ENCODE measurements around the gene TNK2. TPM values are rescaled to one million over a fixed set of nuclear protein-coding genes. Genes with fewer than 3 reads are reported as not detected.

Gene TNK2
- total RNA-seq, 1 experiment from 2014 or later = 55.1 TPM

GRCh38 chr3:195867631-195868335 lies 40.6 kb downstream of the TNK2 start:
- peaks cover 0 to 9% of the 10 kb centered on the region in 2 experiments; a peak in 1 of 4 replicates for H3K36me3 ChIP-seq (ENCODE audit: control insufficient read depth in 1 of 2, insufficient read depth in 2 of 2, low read length in 2 of 2)
- ATAC-seq (no peak), DNase-seq (ENCODE audit: low read depth, low spot score) (no peak)
- H3K4me1 ChIP-seq (ENCODE audit: control insufficient read depth in 1 of 2, insufficient read depth in 2 of 2, low read length in 2 of 2) = peaks cover 4 to 33% of the 10 kb centered on the region in 2 experiments
- ChIA-PET RAD21 (ENCODE audit: low non-redundant PET in 1 of 2, low total read pairs in 2 of 2, uncharacterized antibody in 2 of 2, unreplicated experiment in 2 of 2) (no interaction called here), CTCF (no interaction called here), POLR2A (no interaction called here)
- H3K4me3 ChIP-seq (replicated peaks in 1 of 2; ENCODE audit: low read depth in 1 of 2, low read length in 2 of 2) = no peak overlapping the region
- H3K9me2 ChIP-seq (ENCODE audit: insufficient read depth) = no peaks in the 10 kb centered on the region
- no peak overlapping the region for H3K27ac ChIP-seq (ENCODE audit: low read depth, low read length)
- H4K20me1 ChIP-seq (ENCODE audit: insufficient read depth) = no peaks in the 10 kb centered on the region
- BruUV-seq (replicated peaks) = no TSS peak
- H3K9me3 ChIP-seq (ENCODE audit: control insufficient read depth in 1 of 2, insufficient read depth in 1 of 2, low read depth in 1 of 2, low read length in 2 of 2) = no peaks in the 10 kb centered on the region
- no peak overlapping the region for H3K9ac ChIP-seq (ENCODE audit: low read length)
- H3K27me3 ChIP-seq (ENCODE audit: insufficient read depth, low read length) = no peaks in the 10 kb centered on the region
- no peak overlapping the region for H3K4me2 ChIP-seq (ENCODE audit: low read length)
- H2AFZ ChIP-seq (ENCODE audit: low read depth, low read length, poor library complexity, severe bottlenecking) = no peak overlapping the region
- TF ChIP-seq JUND (IDR thresholded peaks at IDR 0.05) (no peak), ELF1 (IDR thresholded peaks at IDR 0.05; ENCODE audit: borderline replicate concordance, low read depth) (no peak), MAX (IDR thresholded peaks at IDR 0.05) (no peak), POLR2AphosphoS5 (IDR thresholded peaks at IDR 0.05; ENCODE audit: low read depth, low read length) (no peak), EGR1 (IDR thresholded peaks at IDR 0.05; ENCODE audit: low read depth) (no peak), YY1 (IDR thresholded peaks at IDR 0.05; ENCODE audit: extremely low read depth, insufficient replicate concordance, low read depth, low read length) (no peak), CEBPB (IDR thresholded peaks at IDR 0.05; ENCODE audit: low read depth) (no peak), SP1 (IDR thresholded peaks at IDR 0.05; ENCODE audit: low read depth) (no peak), CBX3 (IDR thresholded peaks at IDR 0.05; ENCODE audit: low read depth) (no peak), FOSL1 (IDR thresholded peaks at IDR 0.05; ENCODE audit: low read depth) (no peak), EZH2phosphoT487 (IDR thresholded peaks at IDR 0.05; ENCODE audit: borderline replicate concordance) (no peak), ZBTB33 (IDR thresholded peaks at IDR 0.05; ENCODE audit: extremely low read depth, insufficient replicate concordance, low read length) (no peak), SIN3A (IDR thresholded peaks at IDR 0.05; ENCODE audit: low read depth) (no peak), SRF (IDR thresholded peaks at IDR 0.05; ENCODE audit: low read depth) (no peak)
- TF ChIP-seq, protein P1, sequence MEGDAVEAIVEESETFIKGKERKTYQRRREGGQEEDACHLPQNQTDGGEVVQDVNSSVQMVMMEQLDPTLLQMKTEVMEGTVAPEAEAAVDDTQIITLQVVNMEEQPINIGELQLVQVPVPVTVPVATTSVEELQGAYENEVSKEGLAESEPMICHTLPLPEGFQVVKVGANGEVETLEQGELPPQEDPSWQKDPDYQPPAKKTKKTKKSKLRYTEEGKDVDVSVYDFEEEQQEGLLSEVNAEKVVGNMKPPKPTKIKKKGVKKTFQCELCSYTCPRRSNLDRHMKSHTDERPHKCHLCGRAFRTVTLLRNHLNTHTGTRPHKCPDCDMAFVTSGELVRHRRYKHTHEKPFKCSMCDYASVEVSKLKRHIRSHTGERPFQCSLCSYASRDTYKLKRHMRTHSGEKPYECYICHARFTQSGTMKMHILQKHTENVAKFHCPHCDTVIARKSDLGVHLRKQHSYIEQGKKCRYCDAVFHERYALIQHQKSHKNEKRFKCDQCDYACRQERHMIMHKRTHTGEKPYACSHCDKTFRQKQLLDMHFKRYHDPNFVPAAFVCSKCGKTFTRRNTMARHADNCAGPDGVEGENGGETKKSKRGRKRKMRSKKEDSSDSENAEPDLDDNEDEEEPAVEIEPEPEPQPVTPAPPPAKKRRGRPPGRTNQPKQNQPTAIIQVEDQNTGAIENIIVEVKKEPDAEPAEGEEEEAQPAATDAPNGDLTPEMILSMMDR (IDR thresholded peaks at IDR 0.05 in 2 of 3, conservative IDR thresholded peaks at IDR 0.05 in 1 of 3; ENCODE audit: borderline replicate concordance in 1 of 3, insufficient read depth in 1 of 3, low read depth in 2 of 3, low read length in 2 of 3) = no peak
- intact Hi-C loops (cut with micrococcal nuclease) = no loop called here
- no peaks in the 10 kb centered on the region for H3K79me2 ChIP-seq (ENCODE audit: insufficient read depth, low read length)

Data from HCT116 (cell line).